GM04503 (cell line): Measurements from ENCODE around the gene NCOA7.
"Not testable (repeated sequence)": the region's sequence is repeated elsewhere in the genome, so short reads cannot be mapped to it uniquely, and the experiment has no call there.

ENCODE experiments used
- DNase-seq: peaks from one replicate; pipeline ENCODE4 v3.0.0-alpha.2; 2012; ENCODE audit warnings: low read depth

Gene NCOA7

GRCh38 chr6:125792680-125793079, 1.9 kb downstream of the NCOA7 start:
- no peak for DNase-seq

- no peak for DNase-seq
Observed at GRCh38 chr6:125793280-125793679, 2.5 kb downstream of the NCOA7 start.

- DNase-seq = no peak
Observed at GRCh38 chr6:125793863-125794262, 3.1 kb downstream of the NCOA7 start.

GRCh38 chr6:125794342-125795137, 3.8 kb downstream of the NCOA7 start:
- no peak for DNase-seq

GRCh38 chr6:125795301-125795700, 4.5 kb downstream of the NCOA7 start:
- no peak for DNase-seq

- DNase-seq = no peak
Observed at GRCh38 chr6:125797120-125797885, 6.5 kb downstream of the NCOA7 start.

- DNase-seq = no peak
Observed at GRCh38 chr6:125797886-125798444, 7.2 kb downstream of the NCOA7 start.

- DNase-seq = no peak
Observed at GRCh38 chr6:125798734-125799508, 8.2 kb downstream of the NCOA7 start.

GRCh38 chr6:125802383-125802782, 11.6 kb downstream of the NCOA7 start:
- DNase-seq = no peak

GRCh38 chr6:125802943-125803377, 12.2 kb downstream of the NCOA7 start:
- no peak for DNase-seq

GRCh38 chr6:125804264-125804663, 13.5 kb downstream of the NCOA7 start:
- DNase-seq = no peak

- DNase-seq = not testable (repeated sequence)
Observed at GRCh38 chr6:125804866-125805425, 14.2 kb downstream of the NCOA7 start.

GRCh38 chr6:125806813-125807212, 16.1 kb downstream of the NCOA7 start:
- DNase-seq = no peak

GRCh38 chr6:125807293-125807692, 16.5 kb downstream of the NCOA7 start:
- no peak for DNase-seq

- DNase-seq = no peak
Observed at GRCh38 chr6:125808060-125808459, 17.3 kb downstream of the NCOA7 start.

- no peak for DNase-seq
Observed at GRCh38 chr6:125808591-125808990, 17.8 kb downstream of the NCOA7 start.

GRCh38 chr6:125809570-125810170, 18.9 kb downstream of the NCOA7 start:
- no peak for DNase-seq

- DNase-seq = no peak
Observed at GRCh38 chr6:125810445-125810844, 19.7 kb downstream of the NCOA7 start.

- no peak for DNase-seq
Observed at GRCh38 chr6:125811259-125811658, 20.5 kb downstream of the NCOA7 start.

GRCh38 chr6:125812394-125813292, 21.9 kb downstream of the NCOA7 start:
- DNase-seq = peak; percentile 87
